Mononuclear cell (primary cell): ENCODE results near the gene IL32. TPM values are rescaled to one million over a fixed set of nuclear protein-coding genes. Genes with fewer than 3 reads are reported as not detected.
A peak's percentile ranks its signal among the peaks of the same experiment; 100 is the strongest.

Source experiments
- H3K27me3 ChIP-seq: 2 replicates; pipeline ENCODE4 v1.6.0; 2011; ENCODE audit warnings: low read length, control low read depth; ENCODE audit not compliant: insufficient read depth
- H3K4me1 ChIP-seq: 2 replicates; pipeline ENCODE4 v1.5.1; 2011; ENCODE audit warnings: mild to moderate bottlenecking, low read length, control low read depth; ENCODE audit not compliant: insufficient read depth
- H3K4me3 ChIP-seq: 2 replicates; pipeline ENCODE4 v1.5.1; 2011; ENCODE audit warnings: mild to moderate bottlenecking, low read length, moderate library complexity
- H3K9me3 ChIP-seq: 2 replicates; pipeline ENCODE4 v1.5.1; 2011; ENCODE audit warnings: low read depth, mild to moderate bottlenecking, control low read depth, low read length
- total RNA-seq: library from RNA; depleted of rRNA; stranded (reverse); fragments of >200 nt; gene quantifications from one replicate; pipeline ENCODE4 v1.2.3, GENCODE V29; 2012

Gene IL32
- total RNA-seq, 1 donor, result 115 TPM

GRCh38 chr16:3085868-3086595 is 20.6 kb downstream of the IL32 start:
- no peaks in the 10 kb centered on the region for H3K27me3 ChIP-seq
- H3K4me3 ChIP-seq, result peak overlapping the region; percentile 44
- H3K4me1 ChIP-seq, result peaks cover 28% of the 10 kb centered on the region
- no peaks in the 10 kb centered on the region for H3K9me3 ChIP-seq

- no peaks in the 10 kb centered on the region for H3K9me3 ChIP-seq
- H3K4me1 ChIP-seq, result peaks cover 28% of the 10 kb centered on the region
- peak overlapping the region; percentile 44 for H3K4me3 ChIP-seq
- H3K27me3 ChIP-seq, result no peaks in the 10 kb centered on the region
Observed at GRCh38 chr16:3086596-3087242, 21.3 kb downstream of the IL32 start.

- no peaks in the 10 kb centered on the region for H3K27me3 ChIP-seq
- peak overlapping the region; percentile 44 for H3K4me3 ChIP-seq
- peaks cover 28% of the 10 kb centered on the region for H3K4me1 ChIP-seq
- no peaks in the 10 kb centered on the region for H3K9me3 ChIP-seq
Observed at GRCh38 chr16:3087243-3088235, 22.1 kb downstream of the IL32 start.

GRCh38 chr16:3088450-3088849 is 23.0 kb downstream of the IL32 start:
- Histone ChIP-seq H3K27me3 (no peaks in the 10 kb centered on the region), H3K9me3 (no peaks in the 10 kb centered on the region), H3K4me3 (no peak overlapping the region), H3K4me1 (peaks cover 28% of the 10 kb centered on the region)

GRCh38 chr16:3088925-3089716 is 23.7 kb downstream of the IL32 start:
- Histone ChIP-seq H3K9me3 (no peaks in the 10 kb centered on the region), H3K27me3 (no peaks in the 10 kb centered on the region), H3K4me1 (peaks cover 28% of the 10 kb centered on the region), H3K4me3 (no peak overlapping the region)

GRCh38 chr16:3089717-3090592 is 24.5 kb downstream of the IL32 start:
- H3K27me3 ChIP-seq, result no peaks in the 10 kb centered on the region
- peaks cover 34% of the 10 kb centered on the region for H3K4me1 ChIP-seq
- H3K9me3 ChIP-seq, result no peaks in the 10 kb centered on the region
- H3K4me3 ChIP-seq, result no peak overlapping the region

- H3K27me3 ChIP-seq, result no peaks in the 10 kb centered on the region
- no peak overlapping the region for H3K4me3 ChIP-seq
- peaks cover 39% of the 10 kb centered on the region for H3K4me1 ChIP-seq
- H3K9me3 ChIP-seq, result no peaks in the 10 kb centered on the region
Observed at GRCh38 chr16:3091551-3091950, 26.1 kb downstream of the IL32 start.

GRCh38 chr16:3092501-3092941 is 27.1 kb downstream of the IL32 start:
- no peak overlapping the region for H3K4me3 ChIP-seq
- no peaks in the 10 kb centered on the region for H3K27me3 ChIP-seq
- H3K4me1 ChIP-seq, result peaks cover 37% of the 10 kb centered on the region
- H3K9me3 ChIP-seq, result no peaks in the 10 kb centered on the region

- H3K27me3 ChIP-seq, result no peaks in the 10 kb centered on the region
- no peak overlapping the region for H3K4me3 ChIP-seq
- H3K9me3 ChIP-seq, result no peaks in the 10 kb centered on the region
- H3K4me1 ChIP-seq, result peaks cover 32% of the 10 kb centered on the region
Observed at GRCh38 chr16:3094289-3095027, 29.0 kb downstream of the IL32 start.

- no peak overlapping the region for H3K4me3 ChIP-seq
- H3K9me3 ChIP-seq, result no peaks in the 10 kb centered on the region
- H3K27me3 ChIP-seq, result no peaks in the 10 kb centered on the region
- peaks cover 44% of the 10 kb centered on the region for H3K4me1 ChIP-seq
Observed at GRCh38 chr16:3095869-3096268, 30.4 kb downstream of the IL32 start.

- Histone ChIP-seq H3K27me3 (no peaks in the 10 kb centered on the region), H3K4me1 (peaks cover 49% of the 10 kb centered on the region), H3K9me3 (no peaks in the 10 kb centered on the region), H3K4me3 (no peak overlapping the region)
Observed at GRCh38 chr16:3096362-3096761, 30.9 kb downstream of the IL32 start.

GRCh38 chr16:3097266-3097665 is 31.8 kb downstream of the IL32 start:
- peaks cover 58% of the 10 kb centered on the region for H3K4me1 ChIP-seq
- no peaks in the 10 kb centered on the region for H3K9me3 ChIP-seq
- no peaks in the 10 kb centered on the region for H3K27me3 ChIP-seq
- no peak overlapping the region for H3K4me3 ChIP-seq
